Fibroblast of the conjunctiva (primary cell): ENCODE data around the gene PCDHA2.
"Not testable (repeated sequence)": the region's sequence is repeated elsewhere in the genome, so short reads cannot be mapped to it uniquely, and the experiment has no call there.

ENCODE experiments used
- DNase-seq: peaks from one replicate; pipeline ENCODE4 v3.0.0-alpha.2; 2010; ENCODE audit warnings: low read depth

PCDHA2 gene

GRCh38 chr5:140821375-140822280, 27.0 kb downstream of the PCDHA2 start, which contains the start of gene PCDHA5:
PCDHA5 (plus strand) TSS chr5:140821613.
- no peak for DNase-seq

- no peak for DNase-seq
These were observed 27.6 kb downstream of the PCDHA2 start for GRCh38 chr5:140822281-140822629.

GRCh38 chr5:140822969-140823368, 28.3 kb downstream of the PCDHA2 start:
- DNase-seq, result not testable (repeated sequence)

- DNase-seq, result no peak
These were observed 28.8 kb downstream of the PCDHA2 start for GRCh38 chr5:140823475-140823874.

GRCh38 chr5:140827704-140828361, 33.2 kb downstream of the PCDHA2 start, which contains the start of gene PCDHA6:
PCDHA6 (plus strand) TSS chr5:140827960; CDS start chr5:140828092, 132 bp downstream.
- no peak for DNase-seq

- no peak for DNase-seq
These were observed 33.7 kb downstream of the PCDHA2 start for GRCh38 chr5:140828362-140828737.

GRCh38 chr5:140829511-140830501, 35.2 kb downstream of the PCDHA2 start:
- DNase-seq, result not testable (repeated sequence)

- no peak for DNase-seq
These were observed 39.3 kb downstream of the PCDHA2 start, which contains the start of gene PCDHA7 for GRCh38 chr5:140833993-140834392. PCDHA7 (plus strand) TSS chr5:140834269; CDS start chr5:140834384, 115 bp downstream.

- not testable (repeated sequence) for DNase-seq
These were observed 39.9 kb downstream of the PCDHA2 start for GRCh38 chr5:140834439-140835008.

GRCh38 chr5:140835622-140836510, 41.2 kb downstream of the PCDHA2 start:
- no peak for DNase-seq

- DNase-seq, result no peak
These were observed 46.6 kb downstream of the PCDHA2 start, which contains the start of gene PCDHA8 for GRCh38 chr5:140840978-140841962. PCDHA8 (plus strand) TSS chr5:140841187; CDS start chr5:140841322, 135 bp downstream.

GRCh38 chr5:140842798-140843733, 48.4 kb downstream of the PCDHA2 start:
- no peak for DNase-seq
